Inflammatory macrophage treated with lipopolysaccharide for 4 hours (primary cell): ENCODE data around the gene ORM2.
"Not testable (repeated sequence)": the region's sequence is repeated elsewhere in the genome, so short reads cannot be mapped to it uniquely, and the experiment has no call there.

Source experiments
- DNase-seq: peaks from one replicate; pipeline ENCODE4 v3.0.0-alpha.2; 2020

The ORM2 gene

DNA sequence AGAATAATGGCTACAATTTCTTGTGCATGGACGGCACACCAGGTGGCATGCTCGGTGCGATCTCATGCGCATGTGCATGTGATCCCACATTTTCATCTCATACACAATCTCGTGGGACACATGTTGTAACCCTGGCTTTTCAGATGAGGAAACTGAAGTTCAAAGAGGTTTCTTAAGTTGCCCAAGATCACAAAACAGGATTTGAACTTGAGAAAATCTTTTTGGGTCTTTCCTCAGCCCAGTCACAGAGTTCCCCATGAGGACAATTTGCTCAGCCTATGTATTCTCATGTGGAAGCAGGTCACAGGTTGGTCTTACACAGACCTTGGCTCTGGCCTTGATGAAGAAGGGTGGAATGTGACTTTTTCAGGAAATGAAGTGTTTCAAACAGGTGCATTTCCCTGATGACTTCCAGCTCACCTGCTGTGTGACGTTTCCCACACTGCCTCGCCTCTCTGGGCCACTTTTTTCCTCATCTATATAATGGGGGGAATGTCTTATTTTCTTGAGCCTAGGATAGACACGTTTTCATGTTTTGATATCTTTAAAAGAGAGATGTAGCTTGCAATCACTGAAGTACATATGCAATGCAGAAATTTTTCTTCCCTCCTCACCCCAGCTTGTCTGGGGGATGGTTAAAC lies 13.8 kb upstream of the ORM2 start:
- DNase-seq: peak; percentile 90

DNA sequence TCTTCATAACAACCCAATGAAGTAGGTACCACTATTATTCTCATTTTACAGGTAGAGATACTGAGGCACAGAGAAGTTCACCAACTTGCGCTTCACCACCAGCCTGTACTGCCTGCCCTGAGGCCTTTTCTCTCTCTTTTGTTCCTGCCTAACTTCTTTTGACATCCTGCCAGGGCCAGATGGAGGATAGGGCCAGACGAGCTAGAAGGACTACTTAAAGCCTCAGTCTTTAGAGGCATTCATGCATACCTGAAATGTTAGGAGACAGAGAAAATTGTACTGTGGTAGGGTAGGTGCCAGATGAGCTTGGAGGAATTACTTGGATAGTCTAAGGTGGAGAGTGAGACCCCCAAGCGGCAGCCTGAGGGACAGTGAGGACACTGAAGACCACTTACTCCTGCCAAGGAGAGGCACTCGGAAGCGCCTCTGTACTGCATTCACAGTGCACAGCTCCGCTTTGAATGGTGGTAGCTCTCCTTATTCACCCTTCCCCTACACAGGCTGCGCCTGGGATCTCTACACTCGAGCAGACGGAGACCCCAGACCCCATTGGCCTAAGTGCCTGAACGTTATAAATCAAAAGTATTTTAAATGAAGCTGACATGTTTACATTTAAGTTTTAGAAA lies 13.0 kb upstream of the ORM2 start:
- no peak for DNase-seq

DNA sequence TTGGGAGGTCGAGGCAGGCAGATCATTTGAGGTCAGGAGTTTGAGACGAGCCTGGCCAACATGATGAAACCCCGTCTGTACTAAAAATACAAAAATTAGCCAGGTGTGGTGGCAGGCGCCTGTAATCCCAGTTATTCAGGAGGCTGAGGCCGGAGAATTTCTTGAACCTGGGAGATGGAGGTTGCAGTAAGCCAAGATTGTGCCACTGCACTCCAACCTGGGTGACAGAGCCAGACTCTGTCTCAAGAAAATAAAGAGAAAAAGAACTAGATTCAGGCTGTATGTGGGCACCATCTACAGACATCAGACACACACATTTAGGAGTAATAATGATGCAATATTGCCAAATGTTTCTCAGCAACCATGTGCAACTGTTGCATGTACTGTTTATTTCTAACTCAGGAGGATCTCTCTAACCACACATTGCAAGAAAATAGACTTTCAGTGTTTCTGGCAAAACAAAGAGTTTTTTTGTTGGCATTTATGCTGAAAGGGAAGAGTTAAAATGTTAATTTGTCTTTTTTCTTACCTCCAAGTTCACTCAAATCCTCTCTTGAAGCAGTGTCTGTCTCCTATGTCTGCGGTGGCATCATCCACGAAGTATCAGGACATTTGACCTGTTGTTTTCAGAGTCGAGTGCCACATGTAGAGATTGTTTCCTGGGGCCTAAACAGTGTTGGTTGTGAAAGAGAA lies 11.9 kb upstream of the ORM2 start:
- DNase-seq: peak; percentile 86

DNA sequence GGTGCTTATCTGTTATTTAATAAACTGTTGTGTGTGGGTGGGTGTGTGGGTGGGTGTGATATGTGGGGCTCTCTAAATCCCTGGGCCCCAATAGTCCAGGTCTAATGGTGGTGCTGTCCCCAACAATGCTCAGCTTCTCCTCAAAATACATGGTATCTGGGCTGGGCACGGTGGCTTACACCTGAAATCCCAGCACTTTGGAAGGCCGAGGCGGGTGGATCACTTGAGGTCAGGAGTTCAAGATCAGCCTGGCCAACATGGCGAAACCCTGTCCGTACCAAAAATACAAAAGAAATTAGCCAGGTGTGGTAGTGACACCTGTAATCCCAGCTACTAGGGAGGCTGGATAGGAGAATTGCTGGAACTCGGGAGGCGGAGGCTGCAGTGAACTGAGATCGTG lies 11.3 kb upstream of the ORM2 start:
- DNase-seq: no peak

DNA sequence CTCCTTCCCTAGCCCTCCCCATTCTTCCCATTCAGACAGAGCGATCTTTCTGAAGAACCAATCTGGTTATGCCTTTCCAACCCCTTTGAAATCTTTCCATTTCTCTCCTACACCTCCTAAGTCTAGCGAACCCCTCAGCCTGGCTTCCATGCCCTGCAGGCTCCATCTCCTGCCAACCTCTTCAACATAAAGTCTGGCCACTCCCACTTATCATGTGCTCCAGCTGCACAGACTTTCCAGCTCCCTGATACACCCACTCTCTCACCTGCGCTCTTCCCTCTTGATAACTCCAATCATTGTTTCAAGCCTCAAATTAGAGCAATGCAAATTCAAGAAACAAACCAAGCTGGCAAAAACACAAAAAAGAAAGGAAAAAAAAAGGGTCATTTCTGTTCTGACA lies 10.5 kb upstream of the ORM2 start:
- no peak for DNase-seq

DNA sequence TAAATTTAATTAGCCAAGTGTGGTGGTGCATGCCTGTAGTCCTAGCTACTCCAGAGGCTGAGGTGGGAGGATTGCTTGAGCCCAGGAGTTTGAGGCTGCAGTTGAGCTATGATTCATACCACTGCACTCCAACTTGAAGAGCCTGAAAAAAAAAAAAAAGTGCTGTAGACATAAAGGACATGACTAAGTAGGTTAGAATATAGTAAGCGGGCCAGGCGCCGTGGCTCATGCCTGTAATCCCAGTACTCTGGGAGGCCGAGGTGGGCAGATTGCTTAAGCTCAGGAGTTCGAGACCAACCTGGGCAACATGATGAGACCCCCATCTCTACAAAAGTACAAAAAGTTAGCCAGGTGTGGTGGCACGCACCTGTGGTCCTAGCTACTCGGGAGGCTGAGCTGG lies 9.0 kb upstream of the ORM2 start:
- DNase-seq: not testable (repeated sequence)

DNA sequence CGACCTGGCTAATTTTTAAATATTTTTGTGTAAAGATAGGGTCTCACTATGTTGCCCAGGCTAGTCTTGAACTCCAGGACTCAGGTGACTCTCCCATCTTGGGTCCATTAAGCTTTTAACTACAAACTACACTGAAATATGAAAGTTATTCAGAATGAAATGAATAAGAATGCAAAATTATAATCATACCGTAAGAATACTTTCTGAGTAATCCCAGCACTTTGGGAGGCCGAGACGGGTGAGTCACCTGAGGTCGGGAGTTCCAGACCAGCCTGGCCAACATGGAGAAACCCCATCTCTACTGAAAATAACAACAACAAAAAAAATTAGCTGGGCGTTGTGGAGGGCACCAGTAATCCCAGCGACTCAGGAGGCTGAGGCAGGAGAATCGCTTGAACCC lies 7.9 kb upstream of the ORM2 start:
- no peak for DNase-seq

DNA sequence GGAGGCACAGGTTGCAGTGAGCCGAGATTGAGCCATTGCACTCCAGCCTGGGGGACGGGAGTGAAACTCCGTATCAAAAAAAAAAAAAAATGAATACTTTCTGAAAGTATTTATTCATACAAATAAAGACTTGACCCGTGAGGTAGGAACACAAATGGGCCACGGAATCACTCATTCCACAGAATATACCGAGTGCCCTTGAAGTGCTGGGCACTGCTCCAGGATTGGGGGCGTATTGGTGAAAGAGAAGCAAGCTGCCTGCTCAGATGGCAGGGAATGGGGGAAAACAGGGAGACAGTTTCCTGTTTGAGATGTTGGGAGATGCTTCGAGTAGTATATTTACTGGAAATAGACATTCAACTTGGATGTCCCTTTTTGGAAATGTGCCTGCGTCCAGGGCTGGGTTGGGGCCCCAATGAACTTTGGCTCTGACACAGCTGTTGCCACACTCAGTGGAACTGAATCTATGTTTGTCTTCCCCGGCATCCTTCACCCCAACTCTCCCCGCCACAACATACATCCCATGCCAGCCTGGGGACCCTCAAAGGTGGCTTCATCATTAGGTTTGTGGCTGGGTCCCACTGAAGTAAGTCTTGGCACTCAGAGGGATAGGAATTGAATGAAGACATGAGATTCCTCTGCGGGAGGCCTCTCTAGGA lies 7.4 kb upstream of the ORM2 start:
- not testable (repeated sequence) for DNase-seq

DNA sequence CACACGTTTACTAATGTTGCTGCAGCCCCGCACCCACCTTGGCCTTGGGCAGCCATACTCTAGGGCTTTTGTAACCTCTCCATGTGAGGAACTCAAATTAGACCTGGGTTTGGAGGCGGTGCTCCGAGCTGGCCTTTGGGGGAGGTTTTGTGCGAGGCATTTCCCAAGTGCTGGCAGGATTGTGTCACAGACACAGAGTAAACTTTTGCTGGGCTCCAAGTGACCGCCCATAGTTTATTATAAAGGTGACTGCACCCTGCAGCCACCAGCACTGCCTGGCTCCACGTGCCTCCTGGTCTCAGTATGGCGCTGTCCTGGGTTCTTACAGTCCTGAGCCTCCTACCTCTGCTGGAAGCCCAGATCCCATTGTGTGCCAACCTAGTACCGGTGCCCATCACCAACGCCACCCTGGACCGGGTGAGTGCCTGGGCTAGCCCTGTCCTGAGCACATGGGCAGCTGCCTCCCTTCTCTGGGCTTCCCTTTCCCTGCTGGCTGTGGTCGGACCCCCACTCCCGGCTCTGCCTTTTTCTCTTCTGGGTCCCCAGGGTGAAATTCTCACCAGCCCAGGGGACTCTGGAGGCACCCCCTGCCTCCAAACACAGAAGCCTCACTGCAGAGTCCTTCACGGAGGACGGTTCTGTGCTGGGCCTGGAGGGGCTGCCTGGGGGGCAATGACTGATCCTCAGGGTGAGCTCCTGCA lies 6.7 kb upstream of the ORM2 start, which contains the start of gene ORM1:
TSS of gene ORM1 (plus strand) at position 268 of the 701 bp plus-strand sequence. CDS start at position 304, 36 bp downstream.
- not testable (repeated sequence) for DNase-seq

DNA sequence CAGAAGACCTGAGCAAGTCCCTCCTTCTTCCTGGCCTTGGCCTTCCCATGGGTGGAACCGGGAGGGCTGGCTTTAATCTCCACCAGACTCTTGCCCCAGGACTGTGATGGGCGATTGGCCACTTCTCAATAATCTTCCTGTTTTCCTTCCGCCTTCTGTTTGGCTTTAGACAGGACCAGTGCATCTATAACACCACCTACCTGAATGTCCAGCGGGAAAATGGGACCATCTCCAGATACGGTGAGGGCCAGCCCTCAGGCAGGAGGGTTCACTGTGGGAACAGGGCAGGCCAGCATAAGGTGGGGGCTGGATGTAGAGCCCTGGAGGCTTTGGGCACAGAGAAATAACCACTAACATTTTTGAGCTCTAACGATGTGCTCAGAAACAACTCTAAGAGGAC lies 5.8 kb upstream of the ORM2 start:
- DNase-seq: not testable (repeated sequence)

DNA sequence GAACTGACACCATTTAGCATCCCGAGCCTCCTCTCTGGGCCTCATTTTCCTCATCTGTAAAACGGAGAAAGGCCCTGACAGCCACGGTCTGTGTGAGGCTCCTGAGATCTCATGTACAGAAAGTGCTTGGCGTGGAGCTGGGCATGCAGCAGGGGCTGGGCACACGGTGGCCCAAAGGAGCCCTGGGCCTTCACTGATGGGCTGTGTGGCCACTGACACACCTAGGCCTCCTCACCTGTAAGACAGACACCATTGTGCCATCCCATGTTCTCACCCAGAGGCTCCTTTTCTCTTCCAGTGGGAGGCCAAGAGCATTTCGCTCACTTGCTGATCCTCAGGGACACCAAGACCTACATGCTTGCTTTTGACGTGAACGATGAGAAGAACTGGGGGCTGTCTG lies 5.2 kb upstream of the ORM2 start:
- DNase-seq: no peak

DNA sequence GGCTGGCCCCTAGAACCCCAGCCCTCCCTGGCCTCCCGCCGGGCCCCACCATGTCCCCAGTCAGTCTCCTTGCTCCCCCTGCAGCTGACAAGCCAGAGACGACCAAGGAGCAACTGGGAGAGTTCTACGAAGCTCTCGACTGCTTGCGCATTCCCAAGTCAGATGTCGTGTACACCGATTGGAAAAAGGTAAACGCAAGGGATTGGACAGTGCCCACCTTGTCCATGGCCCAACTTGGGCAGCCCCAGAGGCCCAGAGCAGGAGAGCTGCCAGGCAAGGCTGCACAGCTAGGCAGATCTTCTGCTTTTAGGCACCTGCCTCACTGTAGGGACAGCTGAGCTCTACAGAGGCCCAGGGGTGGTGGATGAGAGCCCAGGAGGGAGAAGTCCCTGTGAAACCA lies 4.7 kb upstream of the ORM2 start:
- DNase-seq: not testable (repeated sequence)

DNA sequence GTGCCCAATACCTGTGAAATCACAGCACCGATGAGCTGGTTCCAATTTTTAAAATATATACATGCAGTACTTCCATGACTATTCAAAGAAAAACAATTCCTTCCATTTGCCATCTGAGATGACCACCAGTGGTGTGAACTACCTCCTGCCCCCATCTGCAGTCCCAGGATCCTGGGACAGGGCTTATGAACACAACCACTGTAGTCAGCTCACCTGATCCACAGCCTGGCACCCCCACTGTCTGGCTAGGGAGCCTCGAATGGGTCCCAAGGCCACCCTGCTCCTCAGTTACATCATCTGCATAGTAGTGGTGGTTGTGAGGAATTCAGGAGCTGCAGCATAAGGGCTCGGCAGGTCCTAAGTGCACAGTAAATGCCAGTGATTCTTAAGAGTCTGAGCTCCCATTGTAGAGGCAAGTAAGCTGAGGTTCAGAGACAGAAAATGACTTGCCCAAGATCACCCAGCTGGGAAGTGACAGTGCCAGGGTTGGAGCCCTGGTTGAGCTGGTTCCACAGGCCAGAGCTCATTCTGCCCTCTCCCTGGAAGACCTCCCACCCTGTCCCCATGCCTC lies 3.9 kb upstream of the ORM2 start:
- not testable (repeated sequence) for DNase-seq

DNA sequence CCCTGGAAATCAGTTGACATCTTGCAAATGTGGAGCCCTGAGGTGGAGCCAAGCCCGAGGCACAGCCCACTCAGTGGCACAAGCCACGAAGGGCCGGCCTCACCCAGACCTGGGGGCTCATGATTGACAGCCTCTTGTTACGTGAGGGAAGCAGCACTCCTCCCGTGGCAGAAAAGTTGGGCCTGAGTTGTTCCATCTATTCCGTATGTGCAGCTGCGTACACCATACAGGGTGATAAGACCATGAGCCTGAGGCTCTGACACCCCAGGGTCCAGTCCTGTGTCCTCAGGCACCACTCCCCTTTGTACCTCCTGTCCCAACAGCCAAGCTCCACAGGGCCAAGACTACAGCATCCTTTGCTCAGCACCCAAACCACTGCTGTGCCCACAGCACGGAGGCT lies 1.9 kb upstream of the ORM2 start:
- no peak for DNase-seq

DNA sequence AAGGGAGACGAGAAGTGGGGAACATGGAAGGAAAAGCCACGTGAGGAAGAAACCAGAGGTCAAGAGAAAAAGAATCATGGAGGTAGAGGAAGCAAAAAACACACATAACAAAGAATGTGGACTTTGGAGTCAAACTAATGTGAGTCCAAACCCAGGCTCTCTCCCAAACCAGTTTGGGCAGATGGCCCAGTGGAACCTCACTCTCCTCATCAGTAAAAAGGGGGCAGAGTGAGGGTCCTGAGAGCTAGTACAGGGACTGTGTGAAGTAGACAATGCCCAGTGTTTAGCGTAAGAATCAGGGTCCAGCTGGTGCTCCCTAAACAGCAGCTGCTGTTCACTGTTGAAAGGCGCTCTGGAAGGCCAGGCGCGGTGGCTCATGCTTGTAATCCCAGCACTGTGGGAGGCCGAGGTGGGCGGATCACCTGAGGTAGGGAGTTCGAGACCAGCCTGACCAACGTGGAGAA lies 1.3 kb upstream of the ORM2 start:
- DNase-seq: not testable (repeated sequence)

DNA sequence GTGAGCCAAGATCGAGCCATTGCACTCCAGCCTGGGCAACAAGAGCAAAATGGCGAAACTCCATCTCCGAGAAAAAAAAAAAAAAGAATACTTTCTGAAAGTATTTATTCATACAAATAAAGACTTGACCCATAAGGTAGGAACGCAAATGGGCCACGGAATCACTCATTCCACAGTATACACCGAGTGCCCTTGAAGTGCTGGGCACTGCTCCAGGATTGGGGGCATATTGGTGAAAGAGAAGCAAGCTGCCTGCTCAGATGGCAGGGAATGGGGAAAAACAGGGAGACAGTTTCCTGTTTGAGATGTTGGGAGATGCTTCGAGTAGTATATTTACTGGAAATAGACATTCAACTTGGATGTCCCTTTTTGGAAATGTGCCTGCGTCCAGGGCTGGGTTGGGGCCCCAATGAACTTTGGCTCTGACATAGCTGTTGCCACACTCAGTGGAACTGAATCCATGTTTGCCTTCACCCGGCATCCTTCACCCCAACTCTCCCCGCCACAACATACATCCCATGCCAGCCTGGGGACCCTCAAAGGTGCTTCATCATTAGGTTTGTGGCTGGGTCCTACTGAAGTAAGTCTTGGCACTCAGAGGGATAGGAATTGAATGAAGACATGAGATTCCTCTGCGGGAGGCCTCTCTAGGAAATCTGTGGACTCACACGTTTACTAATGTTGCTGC lies 588 bp upstream of the ORM2 start:
- not testable (repeated sequence) for DNase-seq

DNA sequence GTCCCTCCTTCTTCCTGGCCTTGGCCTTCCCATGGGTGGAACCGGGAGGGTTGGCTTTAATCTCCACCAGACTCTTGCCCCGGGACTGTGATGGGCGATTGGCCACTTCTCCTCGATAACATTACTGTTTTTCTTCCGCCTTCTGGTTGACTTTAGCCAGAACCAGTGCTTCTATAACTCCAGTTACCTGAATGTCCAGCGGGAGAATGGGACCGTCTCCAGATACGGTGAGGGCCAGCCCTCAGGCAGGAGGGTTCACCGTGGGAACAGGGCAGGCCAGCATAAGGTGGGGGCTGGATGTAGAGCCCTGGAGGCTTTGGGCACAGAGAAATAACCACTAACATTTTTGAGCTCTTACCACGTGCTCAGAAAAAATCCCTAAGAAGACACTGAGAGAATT lies 967 bp downstream of the ORM2 start:
- no peak for DNase-seq

DNA sequence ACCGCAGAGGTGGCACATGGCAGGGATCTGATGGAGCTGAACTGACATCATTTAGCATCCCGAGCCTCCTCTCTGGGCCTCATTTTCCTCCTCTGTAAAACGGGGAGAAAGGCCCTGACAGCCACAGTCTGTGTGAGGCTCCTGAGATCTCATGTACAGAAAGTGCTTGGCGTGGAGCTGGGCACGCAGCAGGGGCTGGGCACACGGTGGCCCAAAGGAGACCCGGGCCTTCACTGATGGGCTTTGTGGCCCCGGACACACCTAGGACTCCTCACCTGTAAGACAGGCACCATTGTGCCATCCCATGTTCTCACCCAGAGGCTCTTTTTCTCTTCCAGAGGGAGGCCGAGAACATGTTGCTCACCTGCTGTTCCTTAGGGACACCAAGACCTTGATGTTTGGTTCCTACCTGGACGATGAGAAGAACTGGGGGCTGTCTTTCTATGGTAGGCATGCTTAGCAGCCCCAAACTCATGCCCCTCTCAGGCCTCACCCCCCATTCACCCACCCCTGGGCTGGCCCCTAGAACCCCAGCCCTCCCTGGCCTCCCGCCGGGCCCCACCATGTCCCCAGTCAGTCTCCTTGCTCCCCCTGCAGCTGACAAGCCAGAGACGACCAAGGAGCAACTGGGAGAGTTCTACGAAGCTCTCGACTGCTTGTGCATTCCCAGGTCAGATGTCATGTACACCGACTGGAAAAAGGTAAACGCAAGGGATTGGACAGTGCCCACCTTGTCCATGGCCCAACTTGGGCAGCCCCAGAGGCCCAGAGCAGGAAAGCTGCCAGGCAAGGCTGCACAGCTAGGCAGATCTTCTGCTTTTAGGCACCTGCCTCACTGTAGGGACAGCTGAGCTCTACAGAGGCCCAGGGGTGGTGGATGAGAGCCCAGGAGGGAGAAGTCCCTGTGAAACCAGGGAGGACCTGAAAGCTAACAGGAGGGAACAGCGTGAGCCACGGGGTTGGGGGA lies 1.8 kb downstream of the ORM2 start:
- DNase-seq: not testable (repeated sequence)

DNA sequence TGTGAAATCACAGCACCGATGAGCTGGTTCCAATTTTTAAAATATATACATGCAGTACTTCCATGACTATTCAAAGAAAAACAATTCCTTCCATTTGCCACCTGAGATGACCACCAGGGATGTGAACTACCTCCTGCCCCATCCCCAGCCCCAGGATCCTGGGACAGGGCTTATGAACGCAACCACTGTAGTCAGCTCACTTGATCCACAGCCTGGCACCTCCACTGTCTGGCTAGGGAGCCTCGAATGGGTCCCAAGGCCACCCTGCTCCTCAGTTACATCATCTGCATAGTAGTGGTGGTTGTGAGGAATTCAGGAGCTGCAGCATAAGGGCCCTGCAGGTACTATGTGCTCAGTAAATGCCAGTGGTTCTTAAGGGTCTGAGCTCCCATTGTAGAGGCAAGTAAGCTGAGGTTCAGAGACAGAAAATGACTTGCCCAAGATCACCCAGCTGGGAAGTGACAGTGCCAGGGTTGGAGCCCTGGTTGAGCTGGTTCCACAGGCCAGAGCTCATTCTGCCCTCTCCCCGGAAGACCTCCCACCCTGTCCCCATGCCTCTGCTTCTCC lies 2.9 kb downstream of the ORM2 start:
- DNase-seq: not testable (repeated sequence)

DNA sequence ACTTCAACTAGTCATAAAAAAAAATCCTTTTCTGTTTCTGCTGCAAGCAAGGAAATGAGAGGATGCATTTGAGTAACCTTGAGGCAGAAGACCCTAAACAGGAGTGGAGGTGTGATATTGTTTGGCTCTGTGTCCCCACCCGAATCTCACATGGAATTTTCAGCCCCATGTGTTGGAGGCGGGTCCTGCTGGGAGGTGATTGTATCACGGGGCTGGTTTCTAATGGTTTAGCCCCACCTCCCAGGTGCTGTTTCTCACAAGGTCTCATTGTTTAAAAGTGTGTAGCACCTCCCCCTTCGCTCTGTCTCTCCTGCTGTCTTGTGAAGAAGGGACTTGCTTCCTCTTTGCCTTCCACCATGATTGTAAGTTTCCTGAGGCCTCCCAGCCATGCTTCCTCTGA lies 4.0 kb downstream of the ORM2 start:
- not testable (repeated sequence) for DNase-seq
